GM18502 (cell line): Measurements from ENCODE around the gene CLEC18B.
A peak's percentile ranks its signal among the peaks of the same experiment; 100 is the strongest.
"Not testable (repeated sequence)": the region's sequence is repeated elsewhere in the genome, so short reads cannot be mapped to it uniquely, and the experiment has no call there.

ENCODE experiments used
- ATAC-seq: cut with Tn5 transposase; IDR thresholded peaks from one replicate; pipeline ENCODE4 v1.9.1; 2021; ENCODE audit warnings: mild to moderate bottlenecking; ENCODE audit not compliant: unreplicated experiment, poor library complexity

The CLEC18B gene

GRCh38 chr16:74367469-74368001 lies 53.7 kb downstream of the CLEC18B start:
- peak; percentile 51 for ATAC-seq

- not testable (repeated sequence) for ATAC-seq
Observed at GRCh38 chr16:74361646-74362610, 59.4 kb downstream of the CLEC18B start.
